HepG2 (cell line): ENCODE data around the gene PLEKHG4. TPM values are rescaled to one million over a fixed set of nuclear protein-coding genes. Genes with fewer than 3 reads are reported as not detected.

Experiments used
- CCDC6 ChIP-seq: sonication (generic); formaldehyde crosslinking; IDR thresholded peaks from 2 replicates; pipeline ENCODE4 v1.8.1; 2022; ENCODE audit warnings: mild to moderate bottlenecking, missing genetic modification reagents, moderate library complexity
- EZH2 ChIP-seq: conservative IDR thresholded peaks from 2 replicates; pipeline ENCODE4 v1.6.1; 2012; ENCODE audit warnings: mild to moderate bottlenecking, low read depth, low read length, moderate library complexity
- HDAC6 ChIP-seq: fragments of 200-600 bp; sonication (generic); IDR thresholded peaks from 2 replicates; pipeline ENCODE4 v1.7.0; 2017; ENCODE audit warnings: mild to moderate bottlenecking, antibody characterized with exemption, low read length, low read depth
- IRF9 ChIP-seq: sonication (generic); formaldehyde crosslinking; IDR thresholded peaks from 2 replicates; pipeline ENCODE4 v1.8.0; 2022; ENCODE audit warnings: missing genetic modification reagents, mild to moderate bottlenecking, borderline replicate concordance
- MTA1 ChIP-seq: sonication (generic); formaldehyde crosslinking; IDR thresholded peaks from 2 replicates; pipeline ENCODE4 v1.4.0; 2020; ENCODE audit warnings: missing genetic modification reagents, mild to moderate bottlenecking, borderline replicate concordance
- NCOA1 ChIP-seq: sonication (generic); formaldehyde crosslinking; IDR thresholded peaks from 2 replicates; pipeline ENCODE4 v1.9.0; 2021; ENCODE audit warnings: missing genetic modification reagents
- SYNCRIP ChIP-seq: fragments of 200-400 bp; formaldehyde crosslinking; IDR thresholded peaks from 2 replicates; pipeline ENCODE4 v1.6.1; 2018; ENCODE audit warnings: mild to moderate bottlenecking, low read depth, low read length; ENCODE audit not compliant: insufficient read depth
- XRCC5 ChIP-seq: fragments of 200-400 bp; formaldehyde crosslinking; optimal IDR thresholded peaks from 2 replicates; pipeline ENCODE3; 2017; ENCODE audit warnings: mild to moderate bottlenecking, low read length
- ZBTB46 ChIP-seq: sonication (generic); formaldehyde crosslinking; IDR thresholded peaks from 2 replicates; pipeline ENCODE4 v1.4.0; 2020; ENCODE audit warnings: mild to moderate bottlenecking, missing genetic modification reagents, borderline replicate concordance
- ZFP37 ChIP-seq: sonication (generic); formaldehyde crosslinking; IDR thresholded peaks from 2 replicates; pipeline ENCODE4 v1.4.0; 2020; ENCODE audit warnings: missing genetic modification reagents, borderline replicate concordance
- ZNF280B ChIP-seq: sonication (generic); formaldehyde crosslinking; IDR thresholded peaks from 2 replicates; pipeline ENCODE4 v1.5.0; 2020; ENCODE audit warnings: missing genetic modification reagents, mild to moderate bottlenecking, borderline replicate concordance
- ZNF503 ChIP-seq: sonication (generic); formaldehyde crosslinking; IDR thresholded peaks from 2 replicates; pipeline ENCODE4 v1.4.0; 2020; ENCODE audit warnings: missing genetic modification reagents
- ZNF576 ChIP-seq: sonication (generic); formaldehyde crosslinking; IDR thresholded peaks from 2 replicates; pipeline ENCODE4 v1.4.0; 2020; ENCODE audit warnings: mild to moderate bottlenecking, missing genetic modification reagents
- ZNF597 ChIP-seq: sonication (generic); formaldehyde crosslinking; IDR thresholded peaks from 2 replicates; pipeline ENCODE4 v1.5.0; 2020; ENCODE audit warnings: missing genetic modification reagents
- ZNF598 ChIP-seq: sonication (generic); formaldehyde crosslinking; IDR thresholded peaks from 2 replicates; pipeline ENCODE4 v1.5.1; 2020; ENCODE audit warnings: mild to moderate bottlenecking, missing genetic modification reagents, borderline replicate concordance
- polyA plus RNA-seq, 8 experiments: library from polyadenylated mRNA; depleted of rRNA in 3 of 8; stranded (reverse) in 7 of 8; unstranded in 1 of 8; fragments of >200 nt; fragmentation: Illumina TruSeq in 4 of 8; extraction: Trizol in 4 of 8; gene quantifications; 2 replicates each; pipeline versions ENCODE4 v1.2.1 to v1.2.3, GENCODE V29; 2011 to 2016; ENCODE audit warnings: low read depth in 4 of 8, missing spikeins in 1 of 8, mixed read lengths in 1 of 8; ENCODE audit not compliant: insufficient read depth in 1 of 8
- total RNA-seq, 5 experiments: library from RNA; depleted of rRNA; stranded (reverse); fragments of >200 nt; fragmentation: Illumina TruSeq; extraction: Trizol; gene quantifications; 2 replicates each; pipeline ENCODE4 v1.2.3, GENCODE V29; 2016; ENCODE audit warnings: low read depth in 1 of 5
- TF ChIP-seq, protein P1 (sequence below): sonication (generic); formaldehyde crosslinking; IDR thresholded peaks from 2 replicates; pipeline ENCODE4 v1.4.0; 2020; ENCODE audit warnings: missing genetic modification reagents, mild to moderate bottlenecking, borderline replicate concordance

The PLEKHG4 gene
- total and polyA plus RNA-seq, 2 of the 13 experiments (the other 11 are each of a cell fraction or from before 2014, with no cell fraction given) = 7.1 to 13.6 TPM

GRCh38 chr16:67246081-67246755, 33.1 kb upstream of the PLEKHG4 start (continued):
- TF ChIP-seq, protein P1, sequence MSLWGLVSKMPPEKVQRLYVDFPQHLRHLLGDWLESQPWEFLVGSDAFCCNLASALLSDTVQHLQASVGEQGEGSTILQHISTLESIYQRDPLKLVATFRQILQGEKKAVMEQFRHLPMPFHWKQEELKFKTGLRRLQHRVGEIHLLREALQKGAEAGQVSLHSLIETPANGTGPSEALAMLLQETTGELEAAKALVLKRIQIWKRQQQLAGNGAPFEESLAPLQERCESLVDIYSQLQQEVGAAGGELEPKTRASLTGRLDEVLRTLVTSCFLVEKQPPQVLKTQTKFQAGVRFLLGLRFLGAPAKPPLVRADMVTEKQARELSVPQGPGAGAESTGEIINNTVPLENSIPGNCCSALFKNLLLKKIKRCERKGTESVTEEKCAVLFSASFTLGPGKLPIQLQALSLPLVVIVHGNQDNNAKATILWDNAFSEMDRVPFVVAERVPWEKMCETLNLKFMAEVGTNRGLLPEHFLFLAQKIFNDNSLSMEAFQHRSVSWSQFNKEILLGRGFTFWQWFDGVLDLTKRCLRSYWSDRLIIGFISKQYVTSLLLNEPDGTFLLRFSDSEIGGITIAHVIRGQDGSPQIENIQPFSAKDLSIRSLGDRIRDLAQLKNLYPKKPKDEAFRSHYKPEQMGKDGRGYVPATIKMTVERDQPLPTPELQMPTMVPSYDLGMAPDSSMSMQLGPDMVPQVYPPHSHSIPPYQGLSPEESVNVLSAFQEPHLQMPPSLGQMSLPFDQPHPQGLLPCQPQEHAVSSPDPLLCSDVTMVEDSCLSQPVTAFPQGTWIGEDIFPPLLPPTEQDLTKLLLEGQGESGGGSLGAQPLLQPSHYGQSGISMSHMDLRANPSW (CRISPR knock-in tag) = peak; percentile 63; the same call in 1 of the 2 replicates
- no peak for TF ChIP-seq EZH2
- 0 out of 2 replicates have a peak, but pooled peaks have one; percentile 40 for TF ChIP-seq ZFP37
- TF ChIP-seq ZNF597 (CRISPR knock-in tag) = no peak
- TF ChIP-seq XRCC5 = peak; percentile 88
- peak; percentile 86; the same call in 1 of the 2 replicates for TF ChIP-seq CCDC6 (CRISPR knock-in tag)
- peak; percentile 91 for TF ChIP-seq ZNF280B (CRISPR knock-in tag)
- TF ChIP-seq MTA1 (CRISPR knock-in tag) = peak; percentile 99
- peak; percentile 95 for TF ChIP-seq NCOA1 (CRISPR knock-in tag)
- peak; percentile 86; the same call in 1 of the 2 replicates for TF ChIP-seq IRF9
- TF ChIP-seq HDAC6 = no peak
- TF ChIP-seq ZNF576 = peak; percentile 89; the same call in 1 of the 2 replicates
- TF ChIP-seq ZNF503 (CRISPR knock-in tag) = peak; percentile 92
- peak; percentile 38; the same call in 1 of the 2 replicates for TF ChIP-seq ZNF598 (CRISPR knock-in tag)
- 0 out of 2 replicates have a peak, but pooled peaks have one; percentile 69 for TF ChIP-seq ZBTB46 (CRISPR knock-in tag)
- no peak for TF ChIP-seq SYNCRIP
